Measurements from ENCODE around the gene SNX22. TPM values are rescaled to one million over a fixed set of nuclear protein-coding genes. Genes with fewer than 3 reads are reported as not detected.

The SNX22 gene
- total and polyA plus RNA-seq, 2 experiments from 2014 or later, result 7.5 to 7.7 TPM

GRCh38 chr15:64141798-64142512 lies 9.6 kb upstream of the SNX22 start:
- H3K4me3 ChIP-seq, result no peak overlapping the region

DNA sequence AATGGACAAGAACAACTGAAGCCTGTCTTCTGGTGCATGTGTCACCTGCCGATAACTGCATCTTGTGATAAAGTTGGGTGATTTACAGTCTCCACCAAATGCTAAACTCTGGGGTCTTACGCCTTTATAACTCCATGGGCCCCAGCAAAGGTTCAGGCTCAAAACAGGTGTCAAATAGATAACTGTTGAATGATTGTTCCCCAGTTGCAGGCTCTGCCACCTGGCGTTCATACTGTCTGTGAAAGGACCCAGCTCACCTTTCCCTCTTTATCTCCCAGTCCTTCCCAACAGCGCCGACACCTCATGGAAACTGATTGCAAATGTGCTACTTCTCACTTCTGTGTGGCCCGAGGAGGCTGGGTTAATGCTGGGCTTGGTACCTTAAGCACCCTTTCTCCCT lies 8.3 kb upstream of the SNX22 start:
- no peaks in the 10 kb centered on the region for H3K9me3 ChIP-seq (ENCODE audit: low read depth)
- no peaks in the 10 kb centered on the region for H4K20me1 ChIP-seq (ENCODE audit: insufficient read depth, poor library complexity, severe bottlenecking)
- H2AFZ ChIP-seq, result no peak overlapping the region
- no peak overlapping the region for H3K4me3 ChIP-seq
- peaks cover 9% of the 10 kb centered on the region for H3K4me1 ChIP-seq (ENCODE audit: insufficient read depth)
- no peak overlapping the region for H3K4me2 ChIP-seq
- DNase-seq (ENCODE audit: low spot score), result no peak
- WGBS (ENCODE audit: low lambda C conversion rate, missing lambda C conversion rate), result 89% methylated on average over 6 of the region's 6 CpGs
- H3K27me3 ChIP-seq, result no peaks in the 10 kb centered on the region
- no peaks in the 10 kb centered on the region for H3K79me2 ChIP-seq
- H3K27ac ChIP-seq, result no peak overlapping the region
- no peaks in the 10 kb centered on the region for H3K9me2 ChIP-seq (replicated peaks; ENCODE audit: insufficient read depth)
- H3K36me3 ChIP-seq (replicated peaks; ENCODE audit: insufficient read depth, low read depth), result peaks cover 3% of the 10 kb centered on the region
- TF ChIP-seq EZH2phosphoT487 (IDR thresholded peaks at IDR 0.05; ENCODE audit: low read depth, severe bottlenecking, unreplicated experiment) (no peak), EZH2 (IDR thresholded peaks at IDR 0.05; ENCODE audit: borderline replicate concordance) (no peak)
- TF ChIP-seq, protein P1, sequence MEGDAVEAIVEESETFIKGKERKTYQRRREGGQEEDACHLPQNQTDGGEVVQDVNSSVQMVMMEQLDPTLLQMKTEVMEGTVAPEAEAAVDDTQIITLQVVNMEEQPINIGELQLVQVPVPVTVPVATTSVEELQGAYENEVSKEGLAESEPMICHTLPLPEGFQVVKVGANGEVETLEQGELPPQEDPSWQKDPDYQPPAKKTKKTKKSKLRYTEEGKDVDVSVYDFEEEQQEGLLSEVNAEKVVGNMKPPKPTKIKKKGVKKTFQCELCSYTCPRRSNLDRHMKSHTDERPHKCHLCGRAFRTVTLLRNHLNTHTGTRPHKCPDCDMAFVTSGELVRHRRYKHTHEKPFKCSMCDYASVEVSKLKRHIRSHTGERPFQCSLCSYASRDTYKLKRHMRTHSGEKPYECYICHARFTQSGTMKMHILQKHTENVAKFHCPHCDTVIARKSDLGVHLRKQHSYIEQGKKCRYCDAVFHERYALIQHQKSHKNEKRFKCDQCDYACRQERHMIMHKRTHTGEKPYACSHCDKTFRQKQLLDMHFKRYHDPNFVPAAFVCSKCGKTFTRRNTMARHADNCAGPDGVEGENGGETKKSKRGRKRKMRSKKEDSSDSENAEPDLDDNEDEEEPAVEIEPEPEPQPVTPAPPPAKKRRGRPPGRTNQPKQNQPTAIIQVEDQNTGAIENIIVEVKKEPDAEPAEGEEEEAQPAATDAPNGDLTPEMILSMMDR (IDR thresholded peaks at IDR 0.05; ENCODE audit: poor library complexity), result no peak

More at GRCh38 chr15:64141798-64142512, 9.6 kb upstream of the SNX22 start:
- DNase-seq (ENCODE audit: low spot score), result no peak
- Histone ChIP-seq H3K4me1 (ENCODE audit: insufficient read depth) (peaks cover 5% of the 10 kb centered on the region), H3K4me2 (no peak overlapping the region), H3K9me3 (ENCODE audit: low read depth) (no peaks in the 10 kb centered on the region), H3K9me2 (replicated peaks; ENCODE audit: insufficient read depth) (no peaks in the 10 kb centered on the region), H3K27me3 (no peaks in the 10 kb centered on the region), H4K20me1 (ENCODE audit: insufficient read depth, poor library complexity, severe bottlenecking) (no peaks in the 10 kb centered on the region), H3K79me2 (no peaks in the 10 kb centered on the region), H3K27ac (no peak overlapping the region), H3K36me3 (replicated peaks; ENCODE audit: insufficient read depth, low read depth) (peaks cover 3% of the 10 kb centered on the region), H2AFZ (no peak overlapping the region)
- 96% methylated on average over 8 of the region's 8 CpGs for WGBS (ENCODE audit: low lambda C conversion rate, missing lambda C conversion rate)
- no peak for TF ChIP-seq EZH2phosphoT487 (IDR thresholded peaks at IDR 0.05; ENCODE audit: low read depth, severe bottlenecking, unreplicated experiment)
- TF ChIP-seq EZH2 (IDR thresholded peaks at IDR 0.05; ENCODE audit: borderline replicate concordance), result no peak
- TF ChIP-seq, protein P1 (IDR thresholded peaks at IDR 0.05; ENCODE audit: poor library complexity), result no peak

- WGBS (ENCODE audit: low lambda C conversion rate, missing lambda C conversion rate), result 83% methylated on average over 8 of the region's 8 CpGs
- Histone ChIP-seq H3K9me2 (replicated peaks; ENCODE audit: insufficient read depth) (no peaks in the 10 kb centered on the region), H3K27ac (no peak overlapping the region), H3K4me2 (no peak overlapping the region), H3K4me3 (no peak overlapping the region), H4K20me1 (ENCODE audit: insufficient read depth, poor library complexity, severe bottlenecking) (no peaks in the 10 kb centered on the region), H3K36me3 (replicated peaks; ENCODE audit: insufficient read depth, low read depth) (peaks cover 3% of the 10 kb centered on the region), H3K9me3 (ENCODE audit: low read depth) (no peaks in the 10 kb centered on the region), H3K79me2 (no peaks in the 10 kb centered on the region), H3K4me1 (ENCODE audit: insufficient read depth) (peaks cover 9% of the 10 kb centered on the region), H3K27me3 (no peaks in the 10 kb centered on the region), H2AFZ (no peak overlapping the region)
- DNase-seq (ENCODE audit: low spot score), result no peak
- TF ChIP-seq, protein P1 (IDR thresholded peaks at IDR 0.05; ENCODE audit: poor library complexity), result no peak
- TF ChIP-seq EZH2 (IDR thresholded peaks at IDR 0.05; ENCODE audit: borderline replicate concordance), result no peak
- TF ChIP-seq EZH2phosphoT487 (IDR thresholded peaks at IDR 0.05; ENCODE audit: low read depth, severe bottlenecking, unreplicated experiment), result no peak
Measured at GRCh38 chr15:64144192-64144564, 7.4 kb upstream of the SNX22 start.
